Raji (cell line): Measurements from ENCODE around the gene ANGEL2.

Experiments
- POLR2A ChIP-seq: IDR thresholded peaks from 2 replicates; pipeline ENCODE4 v1.6.1; 2011; ENCODE audit warnings: low read depth, low read length, control low read depth; ENCODE audit not compliant: insufficient read depth

Gene ANGEL2

GRCh38 chr1:212962509-212962908 is 53.2 kb downstream of the ANGEL2 start:
- no peak for TF ChIP-seq POLR2A

GRCh38 chr1:212960932-212961331 is 54.7 kb downstream of the ANGEL2 start:
- TF ChIP-seq POLR2A = no peak

- TF ChIP-seq POLR2A = no peak
Measured at GRCh38 chr1:212959266-212960220, 56.1 kb downstream of the ANGEL2 start.

- no peak for TF ChIP-seq POLR2A
Measured at GRCh38 chr1:212958175-212958574, 57.5 kb downstream of the ANGEL2 start.

GRCh38 chr1:212957546-212957945 is 58.1 kb downstream of the ANGEL2 start:
- TF ChIP-seq POLR2A = no peak

- no peak for TF ChIP-seq POLR2A
Measured at GRCh38 chr1:212955961-212956620, 59.6 kb downstream of the ANGEL2 start.

- no peak for TF ChIP-seq POLR2A
Measured at GRCh38 chr1:212955098-212955497, 60.6 kb downstream of the ANGEL2 start.

- no peak for TF ChIP-seq POLR2A
Measured at GRCh38 chr1:212954514-212954913, 61.2 kb downstream of the ANGEL2 start.

- no peak for TF ChIP-seq POLR2A
Measured at GRCh38 chr1:212953321-212953720, 62.3 kb downstream of the ANGEL2 start.

GRCh38 chr1:212952641-212952976 is 63.1 kb downstream of the ANGEL2 start:
- no peak for TF ChIP-seq POLR2A

GRCh38 chr1:212951947-212952640 is 63.6 kb downstream of the ANGEL2 start:
- TF ChIP-seq POLR2A = no peak

- TF ChIP-seq POLR2A = no peak
Measured at GRCh38 chr1:212951126-212951946, 64.3 kb downstream of the ANGEL2 start.

GRCh38 chr1:212950243-212951125 is 65.2 kb downstream of the ANGEL2 start, which contains the start of gene VASH2:
TSS of gene VASH2 (plus strand) at chr1:212950541. CDS start at chr1:212951543, 1,002 bp downstream.
- TF ChIP-seq POLR2A = no peak

GRCh38 chr1:212949771-212950170 is 65.9 kb downstream of the ANGEL2 start:
- TF ChIP-seq POLR2A = no peak

- TF ChIP-seq POLR2A = no peak
Measured at GRCh38 chr1:212946872-212947271, 68.8 kb downstream of the ANGEL2 start.
